Measurements from ENCODE around the gene LMNTD2. TPM values are rescaled to one million over a fixed set of nuclear protein-coding genes. Genes with fewer than 3 reads are reported as not detected.
A peak's percentile ranks its signal among the peaks of the same experiment; 100 is the strongest.

Gene LMNTD2
- total RNA-seq, 1 experiment from 2014 or later = 7.8 TPM

GRCh38 chr11:555780-556661 lies 4.5 kb downstream of the LMNTD2 start:
- DNase-seq = no peak

GRCh38 chr11:555227-555779 lies 5.2 kb downstream of the LMNTD2 start:
- Mint-ChIP-seq H3K27me3 (ENCODE audit: unreplicated experiment) (no peaks in the 10 kb centered on the region), H3K4me3 (ENCODE audit: low read depth, unreplicated experiment) (peak overlapping the region; percentile 54), H3K4me1 (ENCODE audit: low read depth, unreplicated experiment) (no peaks in the 10 kb centered on the region), H3K27ac (ENCODE audit: unreplicated experiment) (no peak overlapping the region), H3K36me3 (ENCODE audit: insufficient read depth, unreplicated experiment) (peaks cover 45% of the 10 kb centered on the region), H3K9me3 (ENCODE audit: low read depth, unreplicated experiment) (no peaks in the 10 kb centered on the region)
- intact Hi-C loops (cut with micrococcal nuclease; ENCODE audit: unreplicated experiment) = loop anchor here (10.0 kb wide), 1 partner anchor 169 kb away; no protein-coding TSS in a partner anchor
- DNase-seq = no peak
- BruUV-seq (replicated peaks) = no TSS peak
- TF ChIP-seq, protein P1, sequence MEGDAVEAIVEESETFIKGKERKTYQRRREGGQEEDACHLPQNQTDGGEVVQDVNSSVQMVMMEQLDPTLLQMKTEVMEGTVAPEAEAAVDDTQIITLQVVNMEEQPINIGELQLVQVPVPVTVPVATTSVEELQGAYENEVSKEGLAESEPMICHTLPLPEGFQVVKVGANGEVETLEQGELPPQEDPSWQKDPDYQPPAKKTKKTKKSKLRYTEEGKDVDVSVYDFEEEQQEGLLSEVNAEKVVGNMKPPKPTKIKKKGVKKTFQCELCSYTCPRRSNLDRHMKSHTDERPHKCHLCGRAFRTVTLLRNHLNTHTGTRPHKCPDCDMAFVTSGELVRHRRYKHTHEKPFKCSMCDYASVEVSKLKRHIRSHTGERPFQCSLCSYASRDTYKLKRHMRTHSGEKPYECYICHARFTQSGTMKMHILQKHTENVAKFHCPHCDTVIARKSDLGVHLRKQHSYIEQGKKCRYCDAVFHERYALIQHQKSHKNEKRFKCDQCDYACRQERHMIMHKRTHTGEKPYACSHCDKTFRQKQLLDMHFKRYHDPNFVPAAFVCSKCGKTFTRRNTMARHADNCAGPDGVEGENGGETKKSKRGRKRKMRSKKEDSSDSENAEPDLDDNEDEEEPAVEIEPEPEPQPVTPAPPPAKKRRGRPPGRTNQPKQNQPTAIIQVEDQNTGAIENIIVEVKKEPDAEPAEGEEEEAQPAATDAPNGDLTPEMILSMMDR (IDR thresholded peaks at IDR 0.05; ENCODE audit: unreplicated experiment) = no peak
- CTCF ChIA-PET = interaction anchor here (0.5 to 1.4 kb wide), 7 partner anchors 33 to 348 kb away, joined by 3 to 6 read pairs (median 4); partner anchors contain the start of genes BET1L, CD151, DEAF1 and TMEM80

More at GRCh38 chr11:555780-556661, 4.5 kb downstream of the LMNTD2 start:
- Mint-ChIP-seq H3K9me3 (ENCODE audit: low read depth, unreplicated experiment) (no peaks in the 10 kb centered on the region), H3K4me3 (ENCODE audit: low read depth, unreplicated experiment) (peak overlapping the region; percentile 54), H3K36me3 (ENCODE audit: insufficient read depth, unreplicated experiment) (peaks cover 53% of the 10 kb centered on the region), H3K27ac (ENCODE audit: unreplicated experiment) (no peak overlapping the region), H3K27me3 (ENCODE audit: unreplicated experiment) (no peaks in the 10 kb centered on the region), H3K4me1 (ENCODE audit: low read depth, unreplicated experiment) (no peaks in the 10 kb centered on the region)
- CTCF ChIA-PET = interaction anchor here (0.9 to 1.4 kb wide), 2 partner anchors 32 to 172 kb away, joined by 3 read pairs; no protein-coding TSS in a partner anchor
- intact Hi-C loops (cut with micrococcal nuclease; ENCODE audit: unreplicated experiment) = loop anchor here (10.0 kb wide), 1 partner anchor 169 kb away; no protein-coding TSS in a partner anchor
- TF ChIP-seq, protein P1 (IDR thresholded peaks at IDR 0.05; ENCODE audit: unreplicated experiment) = no peak
- BruUV-seq (replicated peaks) = no TSS peak

DNA sequence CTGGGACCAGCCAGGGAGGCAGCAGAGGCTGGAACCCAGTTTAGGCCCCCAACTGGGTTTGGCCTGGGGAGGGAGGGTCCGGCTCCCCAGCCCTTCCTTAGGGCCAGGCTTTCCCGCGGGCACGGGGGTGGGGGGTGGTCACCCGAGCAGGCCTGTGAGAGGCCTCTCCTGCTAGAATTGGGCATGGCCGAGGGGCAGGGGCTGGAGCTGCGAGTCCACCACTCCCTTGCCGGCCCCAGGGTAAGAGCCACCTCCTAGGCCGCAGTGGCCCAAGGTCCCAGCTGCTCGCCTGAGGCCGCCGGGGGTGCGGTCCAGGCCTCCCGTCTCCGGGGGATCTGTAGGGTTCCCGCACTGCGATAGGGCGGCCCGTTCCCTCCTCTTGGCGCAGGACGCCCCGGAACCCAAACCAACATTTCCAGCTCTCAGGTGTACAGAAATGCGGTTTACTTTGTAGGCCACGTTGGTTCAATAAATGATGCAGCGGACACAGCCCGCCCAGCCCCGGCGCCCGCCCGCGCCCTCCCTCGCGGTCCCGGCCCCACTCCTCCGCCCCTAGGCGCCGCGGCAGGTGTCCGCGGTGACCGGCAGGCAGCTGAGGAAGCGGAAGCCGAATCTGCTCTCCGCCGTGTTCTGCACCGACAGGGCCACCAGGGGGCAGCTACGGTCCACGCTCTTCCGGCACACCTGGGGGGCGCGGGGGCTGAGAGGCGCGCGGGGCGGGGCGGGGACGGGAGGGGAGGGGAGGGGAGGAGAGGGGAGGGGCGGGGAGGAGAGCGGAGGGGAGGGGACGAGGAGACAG lies 5.9 kb downstream of the LMNTD2 start:
- Mint-ChIP-seq H3K4me1 (ENCODE audit: low read depth, unreplicated experiment) (no peaks in the 10 kb centered on the region), H3K27ac (ENCODE audit: unreplicated experiment) (no peak overlapping the region), H3K4me3 (ENCODE audit: low read depth, unreplicated experiment) (peak overlapping the region; percentile 54), H3K9me3 (ENCODE audit: low read depth, unreplicated experiment) (no peaks in the 10 kb centered on the region), H3K36me3 (ENCODE audit: insufficient read depth, unreplicated experiment) (peaks cover 39% of the 10 kb centered on the region), H3K27me3 (ENCODE audit: unreplicated experiment) (no peaks in the 10 kb centered on the region)
- TF ChIP-seq, protein P1 (IDR thresholded peaks at IDR 0.05; ENCODE audit: unreplicated experiment) = peak; percentile 72
- CTCF ChIA-PET = interaction anchor here (0.5 to 1.4 kb wide), 9 partner anchors 101 to 348 kb away, joined by 3 to 11 read pairs (median 4); partner anchors contain the start of genes BET1L, CD151, DEAF1 and TMEM80
- DNase-seq = peak; percentile 81
- BruUV-seq (replicated peaks) = no TSS peak
- intact Hi-C loops (cut with micrococcal nuclease; ENCODE audit: unreplicated experiment) = loop anchor here (10.0 kb wide), 1 partner anchor 170 kb away; no protein-coding TSS in a partner anchor

DNA sequence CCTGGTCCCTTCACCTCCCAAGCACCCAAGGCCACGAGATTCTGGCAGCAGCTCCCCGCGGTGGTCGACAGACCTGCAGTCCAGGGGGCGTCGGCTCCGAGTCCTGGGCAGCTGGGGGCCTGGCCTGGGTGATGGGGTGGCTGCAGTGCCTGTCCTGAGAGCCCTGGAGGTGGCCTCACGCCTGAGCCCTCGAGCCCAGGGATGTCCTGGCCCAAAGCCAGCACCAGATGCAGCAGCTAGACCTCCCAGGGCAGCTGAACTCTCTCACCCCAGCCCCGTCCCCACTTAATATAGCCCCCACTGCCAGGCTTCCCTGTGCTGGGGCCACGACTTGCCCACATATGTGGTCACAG lies 6.6 kb downstream of the LMNTD2 start:
- Mint-ChIP-seq H3K27me3 (ENCODE audit: unreplicated experiment) (no peaks in the 10 kb centered on the region), H3K27ac (ENCODE audit: unreplicated experiment) (no peak overlapping the region), H3K4me1 (ENCODE audit: low read depth, unreplicated experiment) (no peaks in the 10 kb centered on the region), H3K36me3 (ENCODE audit: insufficient read depth, unreplicated experiment) (peaks cover 36% of the 10 kb centered on the region), H3K9me3 (ENCODE audit: low read depth, unreplicated experiment) (no peaks in the 10 kb centered on the region), H3K4me3 (ENCODE audit: low read depth, unreplicated experiment) (peak overlapping the region; percentile 54)
- DNase-seq = no peak
- TF ChIP-seq, protein P1 (IDR thresholded peaks at IDR 0.05; ENCODE audit: unreplicated experiment) = no peak
- no TSS peak for BruUV-seq (replicated peaks)
- intact Hi-C loops (cut with micrococcal nuclease; ENCODE audit: unreplicated experiment) = loop anchor here (10.0 kb wide), 1 partner anchor 171 kb away; no protein-coding TSS in a partner anchor
- CTCF ChIA-PET = interaction anchor here (1.0 kb wide), 1 partner anchor 101 kb away, joined by 11 read pairs; no protein-coding TSS in a partner anchor
